Fibroblast of skin of left biceps (primary cell): ENCODE results near the gene OSBPL2.

Source experiments
- DNase-seq, 2 experiments: peaks; one replicate each; pipeline ENCODE4 v3.0.0-alpha.2; 2013; ENCODE audit warnings: low read depth in 2 of 2

OSBPL2 gene

GRCh38 chr20:62326959-62327725, 88.8 kb downstream of the OSBPL2 start:
- no peak for DNase-seq

- DNase-seq: no peak
Measured at GRCh38 chr20:62327726-62328495, 89.6 kb downstream of the OSBPL2 start.

- DNase-seq: no peak
Measured at GRCh38 chr20:62328684-62329388, 90.5 kb downstream of the OSBPL2 start.

- DNase-seq: no peak
Measured at GRCh38 chr20:62329389-62330377, 91.4 kb downstream of the OSBPL2 start.

GRCh38 chr20:62330576-62331317, 92.4 kb downstream of the OSBPL2 start:
- no peak for DNase-seq

- no peak for DNase-seq
Measured at GRCh38 chr20:62331347-62331746, 93.0 kb downstream of the OSBPL2 start.

GRCh38 chr20:62332421-62332820, 94.1 kb downstream of the OSBPL2 start:
- no peak for DNase-seq

- DNase-seq: no peak
Measured at GRCh38 chr20:62332989-62333819, 94.9 kb downstream of the OSBPL2 start.

GRCh38 chr20:62333820-62334595, 95.7 kb downstream of the OSBPL2 start:
- no peak for DNase-seq

GRCh38 chr20:62334881-62335280, 96.6 kb downstream of the OSBPL2 start:
- DNase-seq: no peak

- DNase-seq: no peak
Measured at GRCh38 chr20:62335532-62335931, 97.2 kb downstream of the OSBPL2 start.

GRCh38 chr20:62336329-62336728, 98.0 kb downstream of the OSBPL2 start:
- DNase-seq: no peak

GRCh38 chr20:62336775-62337557, 98.6 kb downstream of the OSBPL2 start:
- no peak for DNase-seq

GRCh38 chr20:62337558-62338293, 99.4 kb downstream of the OSBPL2 start:
- no peak for DNase-seq

GRCh38 chr20:62338294-62338620, 99.9 kb downstream of the OSBPL2 start:
- DNase-seq: no peak

GRCh38 chr20:62339647-62340062, 101.3 kb downstream of the OSBPL2 start:
- DNase-seq: no peak

- no peak for DNase-seq
Measured at GRCh38 chr20:62342910-62343309, 104.6 kb downstream of the OSBPL2 start.
